ENCODE measurements around the gene ACAP3.

DNA sequence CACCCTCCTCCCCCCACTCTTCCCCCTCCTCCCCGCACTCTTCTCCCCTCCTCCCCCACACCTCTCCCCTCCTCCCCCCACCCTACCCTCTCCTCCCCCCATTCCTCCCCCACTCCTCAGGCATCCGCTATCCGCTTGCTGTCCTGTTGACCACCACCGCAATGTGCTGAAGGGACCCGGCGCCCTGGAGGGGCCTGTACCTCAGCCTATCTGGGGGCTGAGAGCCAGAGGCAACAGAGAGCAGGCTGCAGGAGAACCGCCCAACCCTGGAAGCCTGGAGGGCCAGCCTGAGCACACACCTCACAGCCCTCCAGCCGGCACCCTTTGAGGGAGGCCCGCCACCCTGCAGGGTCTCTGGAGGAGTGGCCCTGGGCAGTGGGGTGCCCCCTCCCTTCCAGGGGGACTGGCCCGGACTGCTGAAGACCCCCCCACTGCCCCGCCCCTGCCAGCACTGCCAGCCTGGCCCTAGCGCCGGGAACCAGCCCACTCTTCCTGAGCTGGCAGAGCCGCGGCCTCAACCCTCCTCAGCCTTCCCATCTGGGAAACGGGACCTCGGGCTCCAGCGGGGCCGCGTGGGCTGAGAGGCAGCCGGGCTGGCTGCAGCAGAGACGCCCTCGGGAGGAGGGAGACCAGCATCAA, 62.4 kb downstream of the ACAP3 start:
- no peak for TF ChIP-seq GATA2 (IDR thresholded peaks at IDR 0.05; ENCODE audit: low read depth, low read length)
- TF ChIP-seq GATA3 (IDR thresholded peaks at IDR 0.05; ENCODE audit: low read depth, low read length): no peak
